OCI-LY3 (cell line): ENCODE measurements around the gene TSPAN8.

Experiments
- H2AFZ ChIP-seq: fragments of 200-600, 300-600 bp; shearing (Covaris generic); 2 replicates; pipeline ENCODE4 v1.6.0; 2014; ENCODE audit warnings: antibody characterized with exemption, low read depth, low read length
- H3K27ac ChIP-seq: fragments of 200-600, 300-600 bp; sonication (generic); 2 replicates; pipeline ENCODE4 v1.5.1; 2014; ENCODE audit warnings: mild to moderate bottlenecking, low read length, moderate library complexity, mixed read lengths
- H3K27me3 ChIP-seq: fragments of 200-600, 300-600 bp; sonication (generic); 2 replicates; pipeline ENCODE4 v1.6.1; 2014; ENCODE audit warnings: low read depth, low read length, mixed read lengths
- H3K36me3 ChIP-seq: fragments of 200-600, 300-600 bp; sonication (generic); replicated peaks from 2 replicates; pipeline ENCODE3; 2014; ENCODE audit warnings: low read depth, low read length, mixed read lengths
- H3K4me1 ChIP-seq: fragments of 300-600, 200-600 bp; sonication (generic); 2 replicates; pipeline ENCODE4 v1.6.1; 2014; ENCODE audit warnings: low read length, mixed read lengths
- H3K4me2 ChIP-seq: fragments of 200-600, 300-600 bp; sonication (generic); 2 replicates; pipeline ENCODE4 v1.6.1; 2014; ENCODE audit warnings: low read length, mixed read lengths
- H3K4me3 ChIP-seq: fragments of 300-600, 200-600 bp; sonication (generic); 2 replicates; pipeline ENCODE4 v1.5.1; 2014; ENCODE audit warnings: antibody characterized with exemption, mild to moderate bottlenecking, low read length, moderate library complexity
- H3K79me2 ChIP-seq: fragments of 300-600, 200-600 bp; shearing (Covaris generic); 2 replicates; pipeline ENCODE4 v1.6.1; 2014; ENCODE audit warnings: mild to moderate bottlenecking, low read length, mixed read lengths
- H3K9ac ChIP-seq: fragments of 300-600, 200-600 bp; shearing (Covaris generic); 2 replicates; pipeline ENCODE4 v1.6.0; 2014; ENCODE audit warnings: mild to moderate bottlenecking, low read length, moderate library complexity
- H3K9me3 ChIP-seq: fragments of 200-600, 300-600 bp; shearing (Covaris generic); 2 replicates; pipeline ENCODE4 v1.6.1; 2014; ENCODE audit warnings: low read length, mixed read lengths; ENCODE audit not compliant: insufficient read depth
- H4K20me1 ChIP-seq: fragments of 200-600, 300-600 bp; sonication (generic); 2 replicates; pipeline ENCODE4 v1.6.1; 2016; ENCODE audit warnings: low read length, mixed read lengths; ENCODE audit not compliant: insufficient read depth
- EZH2phosphoT487 ChIP-seq: fragments of 200-600 bp; shearing (Covaris generic); IDR thresholded peaks from 2 replicates; pipeline ENCODE4 v1.6.1; 2018; ENCODE audit warnings: antibody characterized with exemption, mixed run types, low read depth
- TF ChIP-seq, protein P1 (sequence below): fragments of 200-600, 300-600 bp; sonication (generic); IDR thresholded peaks from 2 replicates; pipeline ENCODE4 v1.5.1; 2014; ENCODE audit warnings: antibody characterized with exemption, low read length, low read depth

TSPAN8 gene

GRCh38 chr12:71160585-71160984 lies 2.8 kb upstream of the TSPAN8 start:
- Histone ChIP-seq H4K20me1 (no peaks in the 10 kb centered on the region), H3K27me3 (no peaks in the 10 kb centered on the region), H3K79me2 (no peaks in the 10 kb centered on the region), H3K4me1 (peaks cover 6% of the 10 kb centered on the region; the same call in 1 of the 2 replicates), H3K36me3 (no peaks in the 10 kb centered on the region), H3K27ac (no peak overlapping the region), H2AFZ (no peak overlapping the region), H3K4me3 (no peak overlapping the region), H3K9ac (no peak overlapping the region), H3K4me2 (no peak overlapping the region), H3K9me3 (no peaks in the 10 kb centered on the region)
- TF ChIP-seq, protein P1, sequence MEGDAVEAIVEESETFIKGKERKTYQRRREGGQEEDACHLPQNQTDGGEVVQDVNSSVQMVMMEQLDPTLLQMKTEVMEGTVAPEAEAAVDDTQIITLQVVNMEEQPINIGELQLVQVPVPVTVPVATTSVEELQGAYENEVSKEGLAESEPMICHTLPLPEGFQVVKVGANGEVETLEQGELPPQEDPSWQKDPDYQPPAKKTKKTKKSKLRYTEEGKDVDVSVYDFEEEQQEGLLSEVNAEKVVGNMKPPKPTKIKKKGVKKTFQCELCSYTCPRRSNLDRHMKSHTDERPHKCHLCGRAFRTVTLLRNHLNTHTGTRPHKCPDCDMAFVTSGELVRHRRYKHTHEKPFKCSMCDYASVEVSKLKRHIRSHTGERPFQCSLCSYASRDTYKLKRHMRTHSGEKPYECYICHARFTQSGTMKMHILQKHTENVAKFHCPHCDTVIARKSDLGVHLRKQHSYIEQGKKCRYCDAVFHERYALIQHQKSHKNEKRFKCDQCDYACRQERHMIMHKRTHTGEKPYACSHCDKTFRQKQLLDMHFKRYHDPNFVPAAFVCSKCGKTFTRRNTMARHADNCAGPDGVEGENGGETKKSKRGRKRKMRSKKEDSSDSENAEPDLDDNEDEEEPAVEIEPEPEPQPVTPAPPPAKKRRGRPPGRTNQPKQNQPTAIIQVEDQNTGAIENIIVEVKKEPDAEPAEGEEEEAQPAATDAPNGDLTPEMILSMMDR, result no peak
- TF ChIP-seq EZH2phosphoT487, result no peak

DNA sequence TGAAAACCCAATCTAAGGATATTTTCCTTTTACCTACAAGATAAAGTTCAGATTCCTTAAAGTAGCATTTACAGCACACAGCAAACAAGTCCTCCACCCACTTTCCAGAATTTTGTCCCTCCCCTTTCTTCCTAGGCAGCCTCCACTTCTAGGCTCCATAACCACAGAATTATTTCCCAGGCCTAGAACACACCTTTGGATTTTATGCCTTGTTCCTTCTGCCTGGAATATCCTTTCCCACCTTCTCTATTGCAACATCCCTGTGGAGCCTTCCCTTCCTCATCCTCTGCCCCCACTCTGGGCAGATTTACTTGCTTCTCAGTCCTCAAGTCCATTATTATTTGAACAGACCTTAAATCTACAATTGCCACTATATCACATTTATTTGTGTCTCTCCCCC lies 2.1 kb upstream of the TSPAN8 start:
- Histone ChIP-seq H4K20me1 (no peaks in the 10 kb centered on the region), H3K9me3 (no peaks in the 10 kb centered on the region), H3K27ac (no peak overlapping the region), H3K27me3 (no peaks in the 10 kb centered on the region), H3K4me2 (no peak overlapping the region), H2AFZ (no peak overlapping the region), H3K9ac (no peak overlapping the region), H3K36me3 (no peaks in the 10 kb centered on the region), H3K4me3 (no peak overlapping the region), H3K4me1 (peaks cover 6% of the 10 kb centered on the region; the same call in 1 of the 2 replicates), H3K79me2 (no peaks in the 10 kb centered on the region)
- no peak for TF ChIP-seq EZH2phosphoT487
- TF ChIP-seq, protein P1, result no peak

DNA sequence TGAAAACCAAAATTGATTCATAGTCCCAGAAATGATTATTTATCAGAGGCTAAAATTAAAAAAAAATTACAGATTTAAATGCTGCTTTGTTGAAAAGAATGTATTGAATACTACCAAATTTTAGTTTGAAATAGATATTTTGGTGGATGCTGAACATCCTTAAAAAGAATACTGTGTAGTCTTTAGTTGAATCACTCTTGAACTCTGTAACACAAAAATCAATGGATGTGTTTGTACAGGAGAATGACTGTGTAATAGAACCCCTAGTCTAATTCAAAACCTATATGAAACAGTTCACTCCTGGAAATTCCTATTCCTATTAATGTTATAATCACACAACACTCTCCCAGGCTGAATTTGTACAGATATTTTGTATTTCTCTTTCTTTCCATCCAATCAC lies 1.5 kb upstream of the TSPAN8 start:
- no peak overlapping the region for H3K4me3 ChIP-seq
- H3K9ac ChIP-seq, result no peak overlapping the region
- no peaks in the 10 kb centered on the region for H3K9me3 ChIP-seq
- no peaks in the 10 kb centered on the region for H3K27me3 ChIP-seq
- H3K36me3 ChIP-seq, result no peaks in the 10 kb centered on the region
- H3K4me1 ChIP-seq, result peaks cover 6% of the 10 kb centered on the region; the same call in 1 of the 2 replicates
- H3K27ac ChIP-seq, result no peak overlapping the region
- no peak overlapping the region for H3K4me2 ChIP-seq
- H4K20me1 ChIP-seq, result no peaks in the 10 kb centered on the region
- no peaks in the 10 kb centered on the region for H3K79me2 ChIP-seq
- H2AFZ ChIP-seq, result no peak overlapping the region
- no peak for TF ChIP-seq EZH2phosphoT487
- TF ChIP-seq, protein P1, result no peak

- Histone ChIP-seq H3K9me3 (no peaks in the 10 kb centered on the region), H3K4me1 (peaks cover 6% of the 10 kb centered on the region; the same call in 1 of the 2 replicates), H3K36me3 (no peaks in the 10 kb centered on the region), H4K20me1 (no peaks in the 10 kb centered on the region), H2AFZ (no peak overlapping the region), H3K27me3 (no peaks in the 10 kb centered on the region), H3K4me3 (no peak overlapping the region), H3K4me2 (no peak overlapping the region), H3K9ac (no peak overlapping the region), H3K27ac (no peak overlapping the region), H3K79me2 (no peaks in the 10 kb centered on the region)
- no peak for TF ChIP-seq EZH2phosphoT487
- TF ChIP-seq, protein P1, result no peak
These were observed 623 bp upstream of the TSPAN8 start for GRCh38 chr12:71158361-71158882.
